ENCODE data around the gene COL10A1. TPM values are rescaled to one million over a fixed set of nuclear protein-coding genes. Genes with fewer than 3 reads are reported as not detected.

COL10A1 gene
- total RNA-seq, 2 donors from 2014 or later, result not detected

DNA sequence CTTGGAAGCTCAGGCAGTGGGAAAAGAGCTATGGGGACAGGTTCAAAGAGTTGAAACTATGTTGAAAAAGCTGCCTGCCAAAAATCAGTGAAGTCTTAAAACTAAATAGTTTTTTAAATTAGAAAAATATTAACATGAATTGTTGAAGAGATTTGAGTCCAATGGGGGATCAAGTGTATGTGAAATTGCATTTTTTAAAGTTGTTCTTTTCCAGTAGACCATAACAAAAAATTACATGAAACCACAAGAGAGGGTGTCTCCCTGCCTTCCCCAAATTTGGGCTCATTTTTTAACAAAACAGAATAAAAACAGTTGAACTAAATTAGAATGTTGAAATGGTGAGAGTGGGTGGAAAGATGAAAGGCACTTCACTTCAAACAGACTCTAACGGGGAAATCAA, 31.5 kb upstream of the COL10A1 start:
- H3K27me3 ChIP-seq, result no peaks in the 10 kb centered on the region
- DNase-seq, result no peak
- no peak overlapping the region for H3K27ac ChIP-seq
- no peaks in the 10 kb centered on the region for H3K4me1 ChIP-seq
- H3K36me3 ChIP-seq, result no peaks in the 10 kb centered on the region
- no peak overlapping the region for H3K4me3 ChIP-seq
- TF ChIP-seq, protein P1, sequence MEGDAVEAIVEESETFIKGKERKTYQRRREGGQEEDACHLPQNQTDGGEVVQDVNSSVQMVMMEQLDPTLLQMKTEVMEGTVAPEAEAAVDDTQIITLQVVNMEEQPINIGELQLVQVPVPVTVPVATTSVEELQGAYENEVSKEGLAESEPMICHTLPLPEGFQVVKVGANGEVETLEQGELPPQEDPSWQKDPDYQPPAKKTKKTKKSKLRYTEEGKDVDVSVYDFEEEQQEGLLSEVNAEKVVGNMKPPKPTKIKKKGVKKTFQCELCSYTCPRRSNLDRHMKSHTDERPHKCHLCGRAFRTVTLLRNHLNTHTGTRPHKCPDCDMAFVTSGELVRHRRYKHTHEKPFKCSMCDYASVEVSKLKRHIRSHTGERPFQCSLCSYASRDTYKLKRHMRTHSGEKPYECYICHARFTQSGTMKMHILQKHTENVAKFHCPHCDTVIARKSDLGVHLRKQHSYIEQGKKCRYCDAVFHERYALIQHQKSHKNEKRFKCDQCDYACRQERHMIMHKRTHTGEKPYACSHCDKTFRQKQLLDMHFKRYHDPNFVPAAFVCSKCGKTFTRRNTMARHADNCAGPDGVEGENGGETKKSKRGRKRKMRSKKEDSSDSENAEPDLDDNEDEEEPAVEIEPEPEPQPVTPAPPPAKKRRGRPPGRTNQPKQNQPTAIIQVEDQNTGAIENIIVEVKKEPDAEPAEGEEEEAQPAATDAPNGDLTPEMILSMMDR (IDR thresholded peaks at IDR 0.05), result no peak
- intact Hi-C loops (cut with DNase I), result no loop called here
- H3K9ac ChIP-seq (ENCODE audit: low read depth in 2 of 2, low read length in 2 of 2), result no peak overlapping the region
- no peaks in the 10 kb centered on the region for H3K9me3 ChIP-seq

DNA sequence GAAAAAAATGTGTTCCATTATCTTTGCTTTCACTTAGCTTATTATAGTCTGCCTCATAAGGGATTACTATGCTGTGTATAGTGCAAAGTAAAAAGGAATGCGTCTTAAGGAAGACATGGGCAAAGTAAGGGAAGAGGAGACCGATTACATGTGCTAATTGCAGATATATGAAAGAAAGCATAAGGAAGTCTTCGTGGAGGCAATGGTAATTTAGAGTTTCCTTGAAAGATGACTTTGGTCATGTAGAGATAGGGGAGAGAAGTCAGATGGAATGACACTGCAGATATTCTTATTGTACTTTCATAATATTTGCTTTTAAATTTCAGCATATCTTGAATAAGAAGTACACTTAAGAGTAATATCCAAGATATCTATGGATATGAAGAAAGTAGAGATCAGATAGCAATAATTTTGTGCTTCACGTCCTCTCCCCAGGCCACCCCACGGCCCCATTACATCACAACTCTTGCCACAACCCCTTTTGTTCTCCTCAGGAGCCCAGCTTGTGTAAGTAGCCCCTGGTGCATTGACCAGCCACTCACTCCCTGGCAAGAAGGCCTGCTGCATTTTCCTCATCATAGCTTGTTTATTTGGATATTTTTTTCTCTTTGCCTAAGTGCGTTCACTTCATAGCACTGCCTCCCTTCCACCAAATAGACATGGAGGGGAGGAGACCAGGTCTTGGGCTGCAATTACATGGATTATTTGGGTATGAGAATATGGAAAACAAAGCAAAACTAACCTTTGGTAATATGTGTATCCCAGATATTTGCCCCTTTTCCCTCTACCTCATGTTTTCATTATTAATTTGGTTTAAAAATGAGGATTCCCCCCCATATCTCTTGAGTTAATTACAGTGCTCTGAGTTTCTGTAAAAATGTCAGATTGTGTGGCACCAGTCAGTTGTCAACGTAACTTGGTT, 30.7 kb upstream of the COL10A1 start:
- Histone ChIP-seq H3K27me3 (no peaks in the 10 kb centered on the region), H3K36me3 (no peaks in the 10 kb centered on the region), H3K9ac (ENCODE audit: low read depth in 2 of 2, low read length in 2 of 2) (no peak overlapping the region), H3K4me1 (no peaks in the 10 kb centered on the region), H3K27ac (no peak overlapping the region), H3K9me3 (no peaks in the 10 kb centered on the region), H3K4me3 (no peak overlapping the region)
- TF ChIP-seq, protein P1 (IDR thresholded peaks at IDR 0.05), result no peak
- intact Hi-C loops (cut with DNase I), result no loop called here
- no peak for DNase-seq

- DNase-seq, result no peak
- TF ChIP-seq, protein P1 (IDR thresholded peaks at IDR 0.05), result no peak
- Histone ChIP-seq H3K4me1 (no peaks in the 10 kb centered on the region), H3K4me3 (no peak overlapping the region), H3K36me3 (no peaks in the 10 kb centered on the region), H3K9ac (ENCODE audit: low read depth in 2 of 2, low read length in 2 of 2) (no peak overlapping the region), H3K27me3 (no peaks in the 10 kb centered on the region), H3K9me3 (no peaks in the 10 kb centered on the region), H3K27ac (no peak overlapping the region)
- intact Hi-C loops (cut with DNase I), result no loop called here
Observed at GRCh38 chr6:116154887-116155286, 29.0 kb upstream of the COL10A1 start.

DNA sequence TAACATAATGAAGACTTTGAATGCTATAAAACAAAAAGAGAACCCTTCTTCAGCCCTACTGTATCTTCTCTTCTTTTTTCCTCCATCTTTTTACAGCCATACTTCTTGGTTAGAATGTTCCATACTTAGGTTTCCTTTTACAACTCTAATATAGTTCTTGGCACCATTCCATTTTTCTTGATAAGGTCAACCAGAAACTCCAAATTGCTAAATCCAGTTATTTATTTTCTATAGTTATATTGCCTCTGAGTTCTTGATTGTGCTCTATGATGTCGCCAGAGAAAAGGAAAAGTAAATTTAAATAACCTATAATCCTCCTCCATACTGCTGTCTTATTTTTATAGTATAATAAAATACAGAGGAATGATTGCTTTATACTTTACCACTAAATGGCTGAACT, 26.7 kb upstream of the COL10A1 start:
- intact Hi-C loops (cut with DNase I), result no loop called here
- TF ChIP-seq, protein P1 (IDR thresholded peaks at IDR 0.05), result no peak
- Histone ChIP-seq H3K4me1 (no peaks in the 10 kb centered on the region), H3K27me3 (no peaks in the 10 kb centered on the region), H3K36me3 (no peaks in the 10 kb centered on the region), H3K9me3 (no peaks in the 10 kb centered on the region), H3K4me3 (no peak overlapping the region), H3K9ac (ENCODE audit: low read depth in 2 of 2, low read length in 2 of 2) (no peak overlapping the region), H3K27ac (no peak overlapping the region)
- no peak for DNase-seq

- no peak overlapping the region for H3K9ac ChIP-seq (ENCODE audit: low read depth in 2 of 2, low read length in 2 of 2)
- intact Hi-C loops (cut with DNase I), result no loop called here
- H3K27ac ChIP-seq, result no peak overlapping the region
- no peaks in the 10 kb centered on the region for H3K36me3 ChIP-seq
- no peak overlapping the region for H3K4me3 ChIP-seq
- no peak for DNase-seq
- TF ChIP-seq, protein P1 (IDR thresholded peaks at IDR 0.05), result no peak
- H3K27me3 ChIP-seq, result no peaks in the 10 kb centered on the region
- no peaks in the 10 kb centered on the region for H3K4me1 ChIP-seq
- no peaks in the 10 kb centered on the region for H3K9me3 ChIP-seq
Observed at GRCh38 chr6:116145803-116146675, 20.1 kb upstream of the COL10A1 start.

All from colonic mucosa (tissue), 4 donors.